T-helper 1 cell treated with Interleukin-12 subunit alpha and Interleukin-12 subunit beta and Interleukin-4 antibody, amounts not matched to agents 30 ng/mL and 1 ng/mL, for 36 hours (primary cell): ENCODE measurements around the gene TMEM176B. TPM values are rescaled to one million over a fixed set of nuclear protein-coding genes. Genes with fewer than 3 reads are reported as not detected.

Source experiments
- intact Hi-C: fragments of 100-400 bp; cut with micrococcal nuclease; formaldehyde crosslinking; loops from one replicate; pipeline ENCODE4 v1.15.1; 2024
- total RNA-seq: library from RNA; stranded (reverse); gene quantifications from 2 replicates; pipeline ENCODE4 v1.2.3, GENCODE V29; 2022

The TMEM176B gene
- not detected in 2 replicates for total RNA-seq

DNA sequence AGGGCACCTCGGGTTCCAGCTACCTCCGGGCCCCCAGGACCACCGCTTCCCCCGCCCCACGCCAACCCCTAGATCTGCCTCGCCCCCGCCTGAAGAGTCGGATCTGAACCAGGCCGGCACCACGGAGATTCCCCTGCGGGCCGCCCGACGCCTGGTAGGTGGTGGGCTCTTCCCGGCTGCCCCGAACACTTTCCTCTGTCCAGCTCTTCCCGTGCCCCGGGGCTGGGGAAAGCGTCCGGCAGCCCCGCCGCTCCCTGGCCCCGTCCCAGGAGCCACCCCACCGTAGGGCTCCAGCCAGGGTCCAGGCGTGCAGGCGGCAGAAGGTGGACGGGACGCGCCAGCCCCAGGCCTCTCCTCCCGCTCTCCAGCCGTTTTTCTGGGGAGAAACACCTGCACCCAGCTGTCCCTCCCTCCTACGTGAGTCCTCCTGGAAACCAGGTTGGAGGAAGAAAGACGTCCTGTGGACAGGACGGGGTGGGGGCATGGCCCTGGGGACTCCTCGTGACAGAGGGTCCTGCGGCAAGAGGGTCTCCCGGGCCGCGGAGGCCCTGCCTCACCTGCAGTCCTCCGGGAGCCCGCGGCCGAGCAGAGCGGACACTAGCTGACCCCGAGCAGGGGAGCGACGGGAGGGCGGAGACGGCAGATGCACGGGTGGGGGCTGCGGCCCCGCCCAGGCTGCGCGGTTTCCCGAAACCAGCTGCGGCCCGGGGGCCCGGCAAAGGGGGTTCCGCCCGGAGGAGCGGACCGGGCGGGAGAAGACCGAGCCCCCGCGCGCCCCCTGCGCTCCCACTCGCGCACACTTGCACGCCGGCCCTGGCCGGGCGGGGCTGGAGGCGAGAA is at the start of gene TMEM176B:
Gene TMEM176B (minus strand): TSS at position 624 of the 840 bp plus-strand sequence. CDS start 3,795 bp downstream, outside the sequence.
- intact Hi-C loops, result no loop called here

DNA sequence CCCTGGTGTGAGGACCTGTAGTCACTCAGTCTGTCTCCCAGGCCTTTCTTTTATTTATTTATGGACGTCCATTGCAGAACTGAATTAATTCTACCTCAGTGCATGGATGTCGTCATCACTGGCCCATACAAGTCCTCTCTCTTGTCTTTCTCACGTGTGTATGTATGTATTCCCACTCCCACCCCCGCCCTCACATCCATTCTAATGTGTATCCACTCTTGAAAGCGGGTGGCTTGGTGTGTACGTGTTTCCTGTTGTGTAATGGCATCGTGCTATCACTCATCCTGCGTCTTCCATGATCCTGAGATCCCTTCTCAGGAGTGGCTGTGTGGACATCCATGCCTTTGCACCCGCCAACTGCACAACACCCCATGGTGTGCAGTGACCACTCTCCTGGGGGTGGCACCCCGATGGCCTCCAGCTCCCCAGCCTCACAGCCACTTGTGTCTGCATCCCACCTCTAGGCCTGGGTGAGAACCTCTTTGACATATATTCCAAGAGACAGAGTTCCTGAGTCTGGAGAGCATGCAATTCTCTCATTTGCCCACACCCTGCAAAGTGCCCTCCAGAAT is 49.1 kb upstream of the TMEM176B start:
- intact Hi-C loops, result no loop called here

- intact Hi-C loops, result no loop called here
These were observed 48.5 kb upstream of the TMEM176B start for GRCh38 chr7:150848561-150849115.

- intact Hi-C loops, result no loop called here
These were observed 47.9 kb upstream of the TMEM176B start for GRCh38 chr7:150848111-150848510.

GRCh38 chr7:150847536-150847935 is 47.4 kb upstream of the TMEM176B start:
- intact Hi-C loops, result no loop called here

- intact Hi-C loops, result no loop called here
These were observed 46.3 kb upstream of the TMEM176B start for GRCh38 chr7:150846291-150847115.

GRCh38 chr7:150845421-150845861 is 45.3 kb upstream of the TMEM176B start:
- intact Hi-C loops, result no loop called here

- intact Hi-C loops, result no loop called here
These were observed 42.6 kb upstream of the TMEM176B start for GRCh38 chr7:150842716-150843115.

DNA sequence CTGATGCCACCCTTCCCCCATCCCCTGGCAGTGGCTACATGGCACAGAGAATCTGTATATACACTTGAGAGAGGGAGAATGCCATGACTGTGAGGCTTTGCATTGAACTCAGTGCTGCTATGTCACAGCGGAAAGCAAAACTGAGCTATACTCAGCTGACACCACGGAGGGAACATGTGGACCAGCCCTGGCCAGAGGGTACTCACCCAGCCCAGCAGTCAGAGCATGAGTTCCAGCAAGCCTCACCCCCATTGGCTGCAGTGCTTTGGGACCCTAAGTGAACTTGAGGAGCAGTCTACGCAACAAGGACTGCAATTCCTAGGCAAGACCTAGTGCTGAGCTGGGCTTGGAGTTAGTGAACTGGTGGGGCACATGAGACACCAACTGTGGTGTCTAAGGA is 41.9 kb upstream of the TMEM176B start:
- intact Hi-C loops, result no loop called here

DNA sequence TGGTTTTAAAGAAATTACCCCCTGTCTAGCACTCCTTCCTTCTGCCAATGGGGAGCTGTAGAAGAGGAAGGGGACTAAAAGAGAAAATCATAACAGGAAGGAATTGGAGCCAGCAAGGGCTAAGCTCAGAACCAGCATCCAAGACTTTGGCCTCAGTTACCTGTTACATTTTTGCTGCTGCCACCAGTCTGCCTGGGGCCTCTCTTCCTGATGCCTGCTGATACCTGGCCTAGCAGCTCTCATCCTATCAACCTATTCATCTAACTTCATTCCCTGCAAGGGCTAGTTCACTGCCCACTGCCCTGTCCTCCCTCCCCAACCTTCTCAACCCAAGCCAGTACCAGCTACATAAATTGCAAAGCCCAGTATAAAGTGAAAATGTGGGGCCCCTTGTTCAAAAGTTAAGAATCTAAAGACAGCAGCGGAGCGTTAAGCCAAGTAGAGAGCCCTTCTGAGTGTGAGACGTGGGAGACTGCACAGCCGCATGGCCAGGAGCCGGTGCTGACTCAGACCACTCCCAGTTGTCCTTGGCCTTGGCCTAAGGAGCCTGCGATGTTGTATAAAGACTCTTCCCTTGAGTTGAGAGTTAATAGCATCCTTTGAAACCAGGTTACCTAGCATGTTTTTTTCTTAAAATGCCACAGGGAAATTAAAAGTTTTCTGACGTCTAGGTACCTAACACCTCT is 38.9 kb upstream of the TMEM176B start:
- intact Hi-C loops, result no loop called here

GRCh38 chr7:150835702-150836280 is 35.6 kb upstream of the TMEM176B start:
- intact Hi-C loops, result no loop called here

DNA sequence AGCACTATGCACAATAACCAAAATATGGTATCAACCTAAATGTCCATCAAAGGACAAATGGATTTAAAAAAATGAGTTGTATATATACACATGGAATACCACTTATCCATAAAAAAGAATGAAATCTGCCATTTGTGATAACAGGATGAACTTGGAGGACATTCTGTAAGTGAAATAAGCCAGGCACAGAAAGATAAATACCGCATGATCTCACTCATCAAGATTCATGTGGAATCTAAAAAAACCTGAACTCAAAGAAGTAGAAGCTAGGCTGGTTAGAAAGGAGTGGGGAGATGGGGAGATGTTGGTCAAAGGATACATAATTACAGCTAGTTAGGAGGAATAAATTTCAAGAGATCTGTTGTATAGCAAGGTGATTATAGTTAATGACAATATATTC is 34.9 kb upstream of the TMEM176B start:
- intact Hi-C loops, result no loop called here

- intact Hi-C loops, result no loop called here
These were observed 31.7 kb upstream of the TMEM176B start for GRCh38 chr7:150831851-150832250.

DNA sequence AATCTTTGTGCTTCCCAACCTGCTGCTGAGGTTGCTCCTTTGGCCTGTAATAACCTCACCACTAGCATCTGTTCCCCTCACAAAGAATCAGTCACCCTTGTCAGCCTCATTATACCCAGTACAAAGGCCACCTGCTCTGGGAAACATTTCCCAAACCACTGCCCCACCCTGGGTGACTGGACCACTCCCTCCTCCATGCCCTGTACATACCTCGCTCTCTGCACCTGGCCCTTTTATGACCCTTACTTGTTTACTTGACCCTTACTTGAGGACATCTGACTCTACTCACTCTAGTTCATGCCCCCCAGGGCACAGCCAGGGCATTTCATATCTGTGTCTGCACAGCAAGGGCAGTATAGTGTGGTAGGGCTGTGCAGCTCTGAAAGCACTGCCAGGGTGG is 30.8 kb upstream of the TMEM176B start:
- intact Hi-C loops, result no loop called here

DNA sequence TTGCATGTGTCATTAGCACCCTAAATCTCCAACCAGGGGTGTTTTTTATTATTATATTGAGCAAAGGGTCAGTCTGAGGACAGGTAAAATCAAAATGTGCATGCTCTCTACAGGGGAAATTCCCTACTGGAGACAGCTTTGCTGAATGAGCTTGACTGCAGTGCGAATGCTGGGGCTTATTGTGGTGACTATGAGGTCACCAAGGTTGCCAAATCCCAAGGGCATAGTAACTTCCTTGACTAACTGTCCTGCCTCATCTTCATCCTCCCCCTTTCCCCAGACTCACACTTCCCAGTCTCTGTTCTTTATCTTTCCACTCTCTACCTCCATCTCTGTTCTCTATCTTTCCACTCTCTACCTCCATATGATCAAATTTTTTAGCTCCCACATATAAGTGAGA is 29.3 kb upstream of the TMEM176B start:
- intact Hi-C loops, result no loop called here

GRCh38 chr7:150828384-150828783 is 28.2 kb upstream of the TMEM176B start:
- intact Hi-C loops, result no loop called here

DNA sequence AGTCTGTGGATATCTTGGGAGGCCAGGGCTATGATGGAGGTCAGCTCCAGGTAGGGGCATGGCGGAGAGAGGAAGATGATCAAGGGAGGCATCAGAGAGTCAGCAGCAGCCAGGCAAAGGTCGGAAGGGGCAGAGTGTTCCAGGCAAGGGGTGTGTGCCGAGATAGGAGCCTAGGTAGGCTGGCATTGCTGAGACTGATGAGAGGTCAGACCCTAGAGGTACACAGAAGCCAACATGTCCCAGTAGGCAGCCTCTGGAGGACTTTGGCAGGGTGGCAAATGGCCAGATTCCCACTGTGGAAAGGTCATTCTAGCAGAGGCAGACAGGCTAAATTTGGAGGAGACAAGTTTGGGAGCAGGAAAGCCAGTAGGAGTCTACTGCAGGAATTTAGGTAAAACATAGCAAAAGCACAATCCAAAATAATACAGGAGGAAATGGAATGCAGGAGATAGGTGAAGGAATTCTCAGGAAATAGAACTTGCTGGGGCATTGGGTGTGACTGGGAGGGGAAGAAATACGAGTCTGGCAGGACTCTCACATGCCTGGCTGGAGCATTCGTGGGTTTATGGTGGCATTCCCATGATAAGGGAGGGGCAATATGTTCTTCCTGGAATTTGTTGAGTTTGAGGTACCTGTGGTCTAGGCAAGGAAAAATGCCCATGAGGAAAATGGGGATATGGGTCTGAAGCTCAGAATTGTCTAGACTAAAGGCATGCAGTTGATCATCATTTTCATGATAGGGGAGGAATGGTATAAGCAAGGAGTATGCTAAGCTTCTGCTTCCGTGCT is 26.1 kb upstream of the TMEM176B start:
- intact Hi-C loops, result no loop called here

GRCh38 chr7:150824379-150825177 is 24.4 kb upstream of the TMEM176B start:
- intact Hi-C loops, result no loop called here

DNA sequence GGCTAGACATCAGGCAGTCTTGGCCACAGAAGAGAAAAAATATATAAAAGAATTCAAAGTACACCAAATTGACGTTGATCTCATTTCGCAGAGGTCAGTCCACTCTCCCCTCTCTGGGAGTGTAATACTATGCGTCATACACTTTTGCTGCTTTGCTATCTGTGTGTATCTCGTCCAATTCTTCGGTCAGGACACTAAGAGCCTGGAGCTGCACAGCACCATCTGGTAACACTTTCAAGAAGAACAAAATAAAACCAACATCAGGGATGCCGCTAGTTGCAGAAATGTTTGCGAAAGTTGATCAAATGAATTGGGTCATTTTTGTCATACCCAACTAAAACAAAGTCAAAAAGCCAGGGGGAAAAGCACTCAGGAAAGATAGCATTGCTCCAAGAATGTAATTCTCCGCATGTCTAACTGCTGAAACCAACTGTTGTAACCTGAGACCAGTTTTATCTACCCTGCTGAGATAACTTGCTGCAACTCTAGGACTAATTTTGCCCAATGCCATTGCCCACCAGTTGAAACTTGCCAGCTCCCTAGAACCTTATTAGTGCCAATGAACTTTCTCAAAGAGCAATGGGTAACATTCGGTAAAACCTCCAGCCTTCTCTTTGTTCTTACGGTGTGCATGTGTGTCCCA is 23.4 kb upstream of the TMEM176B start:
- intact Hi-C loops, result no loop called here
